GM12874 (cell line): ENCODE results near the gene RSRP1.

Experiments used
- TF ChIP-seq, protein P1 (sequence below): IDR thresholded peaks from 2 replicates; pipeline ENCODE4 v1.5.1; 2011; ENCODE audit warnings: low read depth, mild to moderate bottlenecking, control low read depth, low read length, moderate library complexity; ENCODE audit not compliant: insufficient read depth

RSRP1 gene

DNA sequence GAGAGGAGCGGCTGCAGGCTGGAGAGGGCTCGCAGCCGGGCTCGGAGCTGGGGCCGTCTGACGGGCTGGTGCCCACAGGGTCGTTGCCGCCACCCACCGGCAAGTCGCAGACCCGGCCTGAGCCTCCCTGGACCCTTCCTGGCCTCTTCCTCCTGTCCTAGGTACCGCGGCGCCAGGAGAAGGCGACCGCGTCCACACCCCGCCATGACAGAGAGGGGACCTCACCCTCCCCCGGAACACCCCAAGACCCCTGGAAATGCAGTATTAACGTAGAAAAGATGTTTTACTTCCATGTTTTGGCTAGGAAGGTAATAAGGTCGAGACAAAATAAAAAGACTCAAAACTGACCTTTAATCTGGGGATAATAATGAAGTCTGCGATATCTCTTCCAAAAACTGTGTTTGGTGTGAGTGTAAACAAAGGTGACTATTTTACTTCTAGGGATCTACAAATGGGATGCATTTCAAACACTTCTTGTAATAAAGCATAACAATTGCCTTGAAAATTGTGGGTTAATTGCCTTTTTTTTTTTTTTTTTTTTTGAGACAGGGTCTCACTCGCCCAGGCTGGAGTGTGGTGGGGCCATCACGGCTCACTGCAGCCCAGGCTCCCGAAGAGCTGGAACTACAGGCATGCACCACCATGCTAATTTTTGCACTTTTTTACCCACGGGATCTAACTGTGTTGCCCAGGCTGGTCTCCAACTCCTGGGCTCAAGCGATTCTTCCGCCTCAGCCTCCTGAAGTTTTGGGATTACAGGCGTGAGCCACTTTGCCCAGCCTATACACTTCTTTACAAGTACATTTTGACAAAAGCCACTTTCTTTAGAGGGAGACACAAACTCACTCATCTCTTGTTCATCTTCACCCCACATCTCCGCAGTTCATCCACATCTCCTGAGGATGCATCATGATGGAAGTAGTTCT is 838 bp upstream of the RSRP1 start:
- TF ChIP-seq, protein P1, sequence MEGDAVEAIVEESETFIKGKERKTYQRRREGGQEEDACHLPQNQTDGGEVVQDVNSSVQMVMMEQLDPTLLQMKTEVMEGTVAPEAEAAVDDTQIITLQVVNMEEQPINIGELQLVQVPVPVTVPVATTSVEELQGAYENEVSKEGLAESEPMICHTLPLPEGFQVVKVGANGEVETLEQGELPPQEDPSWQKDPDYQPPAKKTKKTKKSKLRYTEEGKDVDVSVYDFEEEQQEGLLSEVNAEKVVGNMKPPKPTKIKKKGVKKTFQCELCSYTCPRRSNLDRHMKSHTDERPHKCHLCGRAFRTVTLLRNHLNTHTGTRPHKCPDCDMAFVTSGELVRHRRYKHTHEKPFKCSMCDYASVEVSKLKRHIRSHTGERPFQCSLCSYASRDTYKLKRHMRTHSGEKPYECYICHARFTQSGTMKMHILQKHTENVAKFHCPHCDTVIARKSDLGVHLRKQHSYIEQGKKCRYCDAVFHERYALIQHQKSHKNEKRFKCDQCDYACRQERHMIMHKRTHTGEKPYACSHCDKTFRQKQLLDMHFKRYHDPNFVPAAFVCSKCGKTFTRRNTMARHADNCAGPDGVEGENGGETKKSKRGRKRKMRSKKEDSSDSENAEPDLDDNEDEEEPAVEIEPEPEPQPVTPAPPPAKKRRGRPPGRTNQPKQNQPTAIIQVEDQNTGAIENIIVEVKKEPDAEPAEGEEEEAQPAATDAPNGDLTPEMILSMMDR = peak; percentile 53; the same call in 1 of the 2 replicates

GRCh38 chr1:25246600-25247023 is 642 bp downstream of the RSRP1 start:
- TF ChIP-seq, protein P1 = no peak

- TF ChIP-seq, protein P1 = no peak
These were observed 1.2 kb downstream of the RSRP1 start for GRCh38 chr1:25245809-25246599.

DNA sequence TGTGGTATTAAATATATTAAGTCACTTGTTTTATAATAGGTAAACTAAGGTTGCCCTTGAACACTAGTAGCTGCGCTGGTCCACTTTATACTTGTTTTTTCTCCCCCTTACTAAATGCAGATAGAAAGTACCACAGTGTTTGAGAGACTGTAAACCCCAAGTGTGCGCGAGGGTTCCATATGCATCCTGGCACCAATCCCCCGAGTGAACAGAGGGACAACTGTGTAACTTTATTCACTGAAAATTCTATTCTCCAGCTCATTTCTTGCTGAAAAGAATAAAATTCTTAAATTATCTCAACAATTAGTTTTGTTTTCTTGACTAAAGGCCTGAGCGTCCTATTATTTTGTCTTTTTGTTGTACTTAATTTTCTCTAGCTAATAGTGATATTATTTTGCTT is 1.9 kb downstream of the RSRP1 start:
- TF ChIP-seq, protein P1 = no peak

GRCh38 chr1:25243907-25244306 is 3.3 kb downstream of the RSRP1 start:
- TF ChIP-seq, protein P1 = no peak

- TF ChIP-seq, protein P1 = peak; percentile 73
These were observed 7.3 kb downstream of the RSRP1 start for GRCh38 chr1:25239681-25240541.
